NCI-H2196 (cell line): ENCODE results near the gene BIRC6.
A peak's percentile ranks its signal among the peaks of the same experiment; 100 is the strongest.
"Not testable (repeated sequence)": the region's sequence is repeated elsewhere in the genome, so short reads cannot be mapped to it uniquely, and the experiment has no call there.

Experiments
- DNase-seq: peaks from one replicate; lab custom pipeline; 2025; ENCODE audit not compliant: unreplicated experiment; lab: John Stamatoyannopoulos, UW

BIRC6 gene

DNA sequence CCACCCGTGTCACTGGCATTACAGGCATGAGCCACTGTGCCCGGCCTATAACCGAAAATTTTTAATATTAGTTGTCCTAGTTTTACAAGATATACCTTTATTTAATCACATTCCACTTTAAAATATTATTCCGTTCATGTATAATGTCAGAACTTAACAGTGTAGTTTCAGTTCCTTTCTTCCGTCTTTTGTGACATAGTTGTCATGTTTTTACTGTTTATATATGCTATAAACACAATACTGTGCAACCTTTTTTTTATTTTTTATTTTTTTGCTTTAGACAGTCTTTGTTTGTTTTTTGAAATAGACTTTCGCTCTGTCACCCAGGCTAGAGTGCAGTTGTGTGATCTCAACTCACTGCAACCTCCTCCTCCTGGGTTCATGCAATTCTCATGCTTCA, 141.5 kb downstream of the BIRC6 start:
- no peak for DNase-seq

DNA sequence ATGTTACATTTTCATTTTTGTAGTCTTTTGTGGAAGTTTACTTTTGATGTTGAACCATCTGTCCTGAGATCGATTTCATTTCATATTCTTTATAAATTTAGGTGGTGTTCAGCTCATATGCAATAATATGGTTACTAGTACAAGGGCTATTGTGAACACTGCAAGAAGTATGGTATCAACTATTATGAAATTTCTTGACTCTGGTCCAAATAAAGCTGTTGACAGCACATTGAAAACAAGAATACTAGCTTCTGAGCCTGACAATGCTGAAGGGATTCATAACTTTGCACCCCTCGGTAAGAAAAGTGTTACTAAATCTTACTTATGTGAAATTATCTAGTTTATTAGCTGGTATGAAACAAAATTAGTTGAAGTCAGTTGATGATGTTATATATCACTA, 146.1 kb downstream of the BIRC6 start:
- no peak for DNase-seq

DNA sequence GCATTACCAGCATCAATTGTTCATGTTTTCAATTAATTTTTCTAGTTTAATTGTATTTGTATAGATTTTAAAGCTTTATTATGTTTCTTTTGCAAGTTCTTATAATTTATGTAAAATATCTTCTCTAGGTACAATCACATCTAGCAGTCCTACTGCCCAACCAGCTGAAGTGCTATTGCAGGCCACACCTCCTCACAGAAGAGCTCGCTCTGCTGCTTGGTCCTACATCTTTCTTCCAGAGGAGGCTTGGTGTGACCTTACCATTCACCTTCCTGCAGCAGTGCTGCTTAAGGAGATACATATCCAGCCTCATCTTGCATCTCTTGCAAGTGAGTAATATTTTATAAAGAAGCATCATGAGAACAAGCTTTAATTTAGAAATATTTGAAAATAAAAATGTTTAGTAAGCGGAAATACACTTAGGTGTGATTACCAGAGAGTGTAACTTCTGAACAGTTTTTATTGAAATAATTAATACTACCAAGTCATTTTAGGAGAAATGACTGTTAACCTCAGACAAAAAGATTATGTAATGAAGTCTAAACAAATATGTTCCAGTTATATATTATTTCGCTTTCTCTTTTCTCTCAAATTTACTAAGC, 148.2 kb downstream of the BIRC6 start:
- DNase-seq = no peak

DNA sequence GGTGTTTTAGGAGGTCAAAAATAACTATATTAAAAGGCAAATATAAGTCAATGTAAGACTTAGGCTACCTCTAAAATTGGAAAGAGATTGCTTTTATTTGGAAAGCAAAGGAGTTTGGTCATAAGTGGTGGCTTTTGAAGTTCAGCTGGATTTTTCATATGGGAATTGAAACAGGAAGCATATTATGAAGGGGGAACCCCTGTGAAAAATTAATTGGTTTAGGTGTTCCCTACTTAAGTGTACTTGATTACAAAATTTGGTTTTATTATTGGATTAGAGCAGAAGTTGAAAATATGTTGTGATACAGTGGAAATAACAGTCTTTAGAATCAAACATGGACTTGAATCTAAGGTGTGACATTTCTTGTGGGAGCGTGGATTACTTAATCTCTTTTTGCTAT, 149.6 kb downstream of the BIRC6 start:
- no peak for DNase-seq

DNA sequence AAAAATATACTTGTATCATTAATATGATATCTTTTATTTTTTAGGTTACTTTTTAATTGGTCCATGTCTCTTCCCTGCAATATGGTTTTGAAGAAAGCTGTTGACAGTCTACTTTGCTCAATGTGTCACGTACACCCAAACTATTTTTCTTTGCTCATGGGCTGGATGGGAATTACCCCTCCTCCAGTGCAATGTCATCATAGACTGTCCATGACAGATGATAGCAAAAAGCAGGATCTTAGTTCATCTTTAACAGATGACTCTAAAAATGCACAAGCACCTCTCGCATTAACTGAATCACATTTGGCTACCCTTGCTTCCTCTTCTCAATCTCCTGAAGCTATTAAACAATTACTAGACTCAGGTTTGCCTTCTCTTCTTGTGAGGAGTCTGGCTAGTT, 158.1 kb downstream of the BIRC6 start:
- DNase-seq = no peak

DNA sequence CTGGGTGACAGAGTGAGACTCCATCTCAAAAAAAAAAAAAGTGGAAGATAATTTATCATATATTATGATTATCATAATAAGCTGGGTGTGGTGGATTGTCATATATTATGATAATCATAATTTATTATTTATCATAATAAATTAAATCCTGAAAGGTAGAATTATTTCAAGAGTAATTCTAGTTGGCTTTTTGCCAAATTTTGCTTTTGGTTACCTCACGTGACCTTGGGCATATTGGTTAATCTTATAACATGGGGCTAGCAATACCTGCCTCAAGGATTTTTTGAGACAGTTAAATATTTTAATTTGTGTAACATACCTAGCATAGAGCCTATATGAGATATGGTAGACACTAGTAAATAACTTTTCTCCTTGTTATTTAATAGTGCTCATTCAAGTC, 159.7 kb downstream of the BIRC6 start:
- DNase-seq = no peak

DNA sequence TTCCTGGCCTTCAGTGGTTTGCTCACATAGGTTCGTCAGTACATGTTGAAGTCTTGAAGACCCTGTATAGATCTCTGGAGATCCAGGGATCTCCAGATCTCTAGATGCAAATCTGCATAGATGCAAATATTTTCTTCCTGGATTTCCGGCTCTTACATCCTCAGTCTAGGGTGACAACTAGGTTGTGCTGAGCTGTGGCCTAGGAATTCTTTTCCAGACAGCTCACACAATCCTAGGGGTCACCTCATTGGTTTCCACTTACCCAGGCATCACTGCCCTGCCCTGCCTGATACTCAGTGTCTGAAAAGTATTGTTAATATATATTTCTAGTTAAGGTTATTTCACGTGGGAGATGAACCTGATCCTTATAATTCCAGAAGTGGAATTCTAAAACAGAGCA, 165.9 kb downstream of the BIRC6 start:
- DNase-seq = no peak

DNA sequence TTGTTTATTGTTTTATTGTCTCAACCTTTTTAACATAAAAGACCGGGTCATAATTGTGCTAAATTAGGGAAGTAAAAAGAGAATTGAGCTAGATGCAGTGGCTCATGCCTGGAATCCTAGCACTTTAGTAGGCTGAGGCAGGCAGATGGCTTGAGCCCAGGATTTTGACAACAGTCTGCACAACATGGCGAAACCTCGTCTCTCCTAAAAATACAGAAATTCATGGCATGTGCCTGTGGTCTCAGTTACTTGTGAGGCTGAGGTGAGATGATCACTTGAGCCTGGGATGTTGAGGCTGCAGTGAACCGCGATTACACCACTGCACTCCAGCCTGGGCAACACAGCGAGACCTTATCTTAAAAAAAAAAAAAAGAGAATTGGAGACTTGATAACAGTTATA, 166.9 kb downstream of the BIRC6 start:
- DNase-seq = no peak

DNA sequence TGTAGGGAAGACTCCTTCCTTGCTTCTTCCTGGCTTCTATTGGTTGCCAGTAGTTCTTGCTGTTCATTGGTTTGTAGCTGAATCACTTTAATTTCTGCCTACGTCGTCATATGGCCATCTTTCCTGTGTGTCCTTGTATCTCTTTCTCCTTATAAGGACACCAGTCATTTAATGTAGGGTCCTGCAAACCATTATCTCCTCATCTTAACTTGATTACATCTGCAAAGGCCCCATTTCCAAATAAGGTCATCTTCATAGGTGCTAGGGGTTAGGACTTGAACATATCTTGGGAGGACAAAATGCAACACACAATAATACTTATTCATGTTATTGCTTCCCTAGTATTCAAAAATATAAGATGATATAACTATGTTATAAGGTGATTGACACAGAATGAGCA, 175.5 kb downstream of the BIRC6 start:
- DNase-seq = no peak

DNA sequence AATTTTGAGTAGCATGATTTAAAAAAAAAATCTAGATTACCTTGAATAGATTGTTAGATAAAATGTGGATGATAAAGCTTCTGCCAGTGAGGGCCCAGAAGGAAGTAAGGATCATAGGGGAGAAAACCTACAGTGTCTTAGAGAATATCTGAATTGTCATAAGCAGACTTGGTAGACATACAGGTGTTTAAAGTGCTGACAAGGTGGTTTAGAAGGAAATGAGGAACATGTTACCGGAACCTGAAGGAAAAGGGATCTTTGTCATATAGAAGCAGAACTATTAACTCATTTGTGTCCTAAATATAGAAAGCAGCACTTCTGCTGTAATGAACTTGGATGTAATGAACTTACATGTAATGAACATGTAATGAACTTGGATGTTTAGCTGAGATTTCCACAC, 176.1 kb downstream of the BIRC6 start:
- no peak for DNase-seq

DNA sequence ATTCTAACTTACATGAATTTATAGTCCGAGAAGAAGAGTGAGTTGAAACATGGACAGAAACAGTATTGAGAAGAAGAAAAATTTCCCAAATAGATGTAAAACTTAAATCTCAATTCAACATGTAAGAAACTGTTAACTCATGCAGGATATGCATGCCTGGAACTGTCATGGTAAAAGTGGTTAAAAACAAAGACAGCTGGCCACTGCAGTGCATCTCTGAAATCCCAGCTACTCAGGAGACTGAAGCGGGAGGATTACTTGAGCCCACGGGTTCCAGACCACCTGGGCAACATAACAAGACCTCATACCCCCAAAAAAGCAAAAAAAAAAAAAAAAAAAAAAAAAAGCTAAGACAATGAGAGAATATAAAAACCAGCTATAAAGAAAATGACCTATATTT, 178.0 kb downstream of the BIRC6 start:
- no peak for DNase-seq

DNA sequence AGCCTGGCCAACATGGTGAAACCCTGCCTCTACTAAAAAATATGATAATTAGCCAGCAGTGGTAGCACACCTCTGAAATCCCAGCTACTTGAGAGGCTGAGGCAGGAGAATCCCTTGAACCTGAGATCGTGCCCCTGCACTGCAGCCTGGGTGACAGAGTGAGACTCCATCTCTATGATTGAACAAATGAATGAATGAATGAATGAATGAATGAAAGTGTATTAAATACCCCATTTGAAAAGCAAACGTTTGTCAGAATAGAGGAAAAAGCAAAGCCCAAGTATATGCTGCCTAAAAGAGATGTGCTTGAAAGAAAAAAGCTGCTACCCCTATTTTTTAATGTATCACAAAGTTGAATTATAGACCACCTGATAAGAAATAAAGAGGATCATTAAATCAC, 181.9 kb downstream of the BIRC6 start:
- no peak for DNase-seq

DNA sequence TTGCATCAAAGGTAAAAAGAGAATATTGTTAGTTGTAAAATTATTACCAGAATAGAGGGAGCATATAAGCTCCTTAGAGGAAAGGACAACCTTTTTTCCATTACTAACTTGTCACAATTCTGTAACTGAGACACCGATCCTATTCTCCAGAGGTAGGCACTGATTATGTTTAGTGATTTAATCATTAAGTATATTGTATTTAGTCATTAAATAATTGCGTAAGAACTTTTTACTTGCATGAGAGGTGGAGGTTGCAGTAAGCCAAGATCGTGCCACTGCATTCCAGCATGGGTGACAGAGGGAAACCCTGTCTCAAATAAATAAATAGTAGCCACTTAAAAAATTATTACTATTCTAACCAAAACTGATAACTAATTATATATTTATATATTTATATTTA, 195.7 kb downstream of the BIRC6 start:
- not testable (repeated sequence) for DNase-seq

DNA sequence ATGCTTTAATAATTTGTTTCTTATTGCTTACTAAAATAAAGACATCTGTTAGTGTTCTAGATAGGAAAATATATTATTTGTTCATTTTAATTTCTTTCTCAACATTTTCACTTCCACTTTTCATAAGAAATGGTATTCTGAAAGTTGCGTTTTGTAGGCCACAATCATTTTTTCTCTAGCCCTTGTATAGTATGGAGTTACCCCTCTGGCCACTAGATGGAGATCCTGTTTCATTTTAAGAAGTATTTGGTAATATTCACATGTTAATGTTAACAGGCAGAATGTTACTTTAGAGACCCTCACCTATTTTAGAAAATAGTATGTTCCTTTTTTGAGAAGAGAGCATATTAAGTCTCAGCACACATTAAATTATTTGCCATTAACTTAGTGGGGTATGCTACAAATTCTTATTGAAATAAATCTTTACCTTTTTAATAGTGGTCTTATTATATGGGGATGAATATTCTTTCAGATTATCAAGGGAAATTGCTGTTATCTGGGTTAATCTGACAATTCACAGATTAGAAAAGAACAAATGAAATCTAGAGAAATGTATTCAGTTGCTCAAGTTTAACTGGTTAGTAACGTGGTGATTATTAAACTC, 197.1 kb downstream of the BIRC6 start:
- DNase-seq = peak; percentile 33

DNA sequence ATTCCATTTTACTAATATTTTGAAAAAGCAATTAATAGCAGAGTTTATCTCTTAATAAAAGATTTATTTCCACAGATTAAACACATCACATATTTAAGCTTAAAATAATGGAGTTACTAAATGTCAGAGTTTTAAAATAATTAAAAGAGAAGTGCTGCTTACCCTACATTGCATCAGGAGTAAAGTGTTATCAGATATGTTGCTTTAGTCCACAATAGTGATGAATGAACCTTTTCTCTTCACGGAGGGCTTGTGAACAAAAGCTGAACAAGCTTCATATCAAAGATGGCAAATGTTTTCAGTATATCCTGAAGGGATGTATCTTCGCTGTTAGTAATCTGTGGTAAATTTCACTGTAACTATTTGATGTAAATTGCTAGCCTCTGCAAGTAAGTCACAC, 201.7 kb downstream of the BIRC6 start:
- no peak for DNase-seq

DNA sequence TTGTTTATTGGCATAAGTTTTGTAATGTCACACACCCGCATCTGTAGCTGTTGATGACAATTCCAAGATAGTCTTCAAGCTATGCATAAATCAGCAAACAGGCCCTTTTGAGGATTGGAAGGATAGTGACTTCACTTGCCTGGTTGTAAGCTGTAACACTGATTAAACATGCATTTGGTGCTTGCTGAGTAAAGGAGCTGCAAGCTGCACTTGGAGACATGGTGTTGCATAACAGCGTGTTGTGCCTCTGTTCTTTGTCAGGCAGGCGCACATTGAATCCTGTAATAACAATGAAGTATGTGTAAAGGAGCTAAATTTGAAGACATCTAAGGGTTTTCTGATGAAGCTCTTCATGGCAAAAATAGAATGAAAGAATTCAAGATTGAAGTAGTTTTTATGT, 202.3 kb downstream of the BIRC6 start:
- no peak for DNase-seq

DNA sequence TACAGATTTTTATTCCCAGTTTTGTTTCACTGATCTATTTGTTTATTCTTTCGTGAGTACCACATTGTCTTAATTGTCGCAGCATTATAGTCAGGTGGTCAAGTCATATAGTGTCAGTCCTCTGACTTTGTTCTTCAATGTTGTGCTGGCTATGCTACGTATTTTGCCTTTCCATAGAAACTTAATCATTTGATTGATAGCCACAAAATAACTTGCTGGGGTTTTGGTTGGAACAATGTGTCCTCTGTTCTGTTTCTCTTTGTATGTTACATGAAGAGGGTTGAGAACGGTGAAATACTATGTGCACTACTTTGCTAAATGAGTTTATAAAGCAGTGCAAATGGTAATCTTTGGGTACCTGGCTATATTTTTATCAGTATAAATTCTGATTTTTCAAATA, 206.1 kb downstream of the BIRC6 start:
- no peak for DNase-seq

DNA sequence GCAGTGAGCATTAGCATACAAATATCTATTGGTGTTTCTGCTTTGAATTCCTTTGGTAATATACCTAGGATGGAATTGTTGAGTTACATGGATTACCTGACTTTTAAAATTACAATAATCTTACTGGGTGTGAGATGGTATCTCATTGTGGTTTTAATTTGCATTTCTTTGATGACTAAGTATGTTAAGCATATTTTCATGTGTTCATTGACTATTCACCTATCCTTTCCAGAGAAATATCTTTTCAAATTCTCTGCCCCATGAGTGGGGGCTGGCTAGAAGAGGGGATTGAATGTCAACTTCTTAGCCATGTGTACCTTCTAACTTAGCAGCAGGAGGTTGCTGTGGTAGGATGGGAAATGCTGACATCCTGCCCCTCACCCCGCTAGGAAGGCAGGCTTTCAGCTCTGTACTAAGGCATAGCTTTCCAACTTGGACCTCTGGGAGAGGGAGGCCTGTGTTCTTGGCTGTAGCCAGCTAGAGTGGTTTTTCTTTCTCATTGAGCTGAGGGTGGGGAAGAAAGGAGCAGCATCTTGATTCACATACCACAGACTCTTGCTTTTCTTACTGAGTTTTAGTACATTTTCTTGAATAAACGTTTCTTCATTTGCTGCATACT, 207.7 kb downstream of the BIRC6 start:
- DNase-seq = no peak

DNA sequence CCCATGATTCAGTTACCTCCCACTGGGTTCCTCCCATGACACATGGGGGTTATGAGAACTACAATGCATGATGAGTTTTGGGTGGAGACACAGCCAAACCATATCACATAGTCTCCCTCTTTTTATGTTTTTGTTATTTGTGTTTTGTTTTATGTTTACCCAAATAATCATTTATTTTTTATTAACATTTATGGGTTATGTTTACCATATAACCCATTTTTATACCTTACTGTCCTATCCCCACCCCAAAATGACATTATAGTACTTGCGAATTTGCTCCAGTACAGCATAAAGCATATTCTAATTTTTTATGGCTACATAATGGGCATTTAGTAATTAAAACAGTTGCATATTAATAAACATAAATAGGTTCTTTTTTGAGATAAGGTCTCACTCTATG, 209.1 kb downstream of the BIRC6 start:
- no peak for DNase-seq

DNA sequence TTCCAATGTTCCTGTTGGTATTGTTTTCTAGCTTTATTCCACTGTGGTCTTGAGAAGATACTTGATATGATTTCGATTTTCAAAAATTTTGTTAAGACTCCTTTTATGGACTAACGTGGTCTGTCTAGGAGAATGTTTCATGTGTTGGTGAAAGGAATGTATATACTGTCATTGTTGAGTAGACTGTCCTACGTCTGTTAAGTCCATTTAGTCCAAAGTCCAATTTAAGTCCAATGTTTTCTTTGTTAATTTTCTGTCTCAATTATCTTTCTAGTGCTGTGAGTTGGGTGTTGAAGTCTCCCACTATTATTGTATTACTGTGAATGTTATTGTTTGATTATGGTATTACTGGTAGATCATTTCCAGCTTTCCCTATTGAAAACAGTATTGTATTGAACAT, 215.2 kb downstream of the BIRC6 start:
- DNase-seq = no peak

DNA sequence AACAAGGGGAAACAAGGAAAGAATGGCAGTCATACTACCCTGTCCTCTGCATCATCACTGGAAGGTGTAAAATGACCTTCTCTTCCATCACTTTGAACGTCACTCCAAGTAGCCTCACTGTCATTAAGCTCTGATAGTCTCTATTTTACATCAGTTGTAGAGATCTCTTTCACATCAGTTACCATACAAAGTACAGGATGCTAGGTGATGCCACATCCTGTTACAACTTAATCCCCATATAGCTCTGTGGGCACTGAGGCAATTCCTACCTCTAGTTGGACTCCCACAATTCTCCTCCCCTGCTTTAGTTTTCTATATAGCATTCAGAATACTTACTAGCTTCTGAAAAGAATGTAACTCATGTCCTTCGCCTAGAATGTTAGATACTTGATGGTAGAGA, 215.9 kb downstream of the BIRC6 start:
- no peak for DNase-seq

DNA sequence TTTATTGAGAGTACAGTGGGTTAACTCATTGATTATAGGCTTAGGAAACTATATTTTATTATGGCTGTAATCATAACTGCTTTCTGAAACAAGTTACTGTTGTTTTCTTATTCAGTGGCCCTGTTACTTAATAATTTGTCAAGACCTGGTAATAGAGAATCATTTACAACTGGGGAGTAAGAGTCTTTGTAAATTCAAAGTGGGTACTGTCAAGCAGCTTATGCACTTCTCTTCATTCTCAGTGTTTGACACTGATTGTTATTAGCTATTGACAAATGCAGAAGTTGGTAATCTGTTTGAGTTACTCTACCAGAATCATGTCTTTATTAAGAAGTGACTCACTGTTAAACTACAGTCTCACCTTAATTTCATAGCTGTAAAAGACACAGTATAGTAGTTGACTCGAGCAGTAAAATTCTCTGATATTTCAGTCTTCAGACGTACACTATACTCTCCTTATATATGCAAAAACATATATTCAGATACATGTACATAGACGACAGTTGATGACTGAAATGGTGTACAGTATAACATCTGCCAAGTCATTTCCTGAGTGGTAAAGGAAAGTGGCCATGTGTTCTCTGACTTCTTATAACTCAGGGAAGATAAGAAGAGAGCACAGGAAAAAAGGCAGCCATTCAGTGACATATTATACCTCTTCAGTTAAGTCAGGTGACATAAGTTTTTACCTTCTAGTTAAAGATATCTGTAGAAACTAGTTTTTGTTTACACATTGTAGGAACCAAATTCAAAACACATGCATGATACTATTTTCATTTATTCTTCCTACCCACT, 235.0 kb downstream of the BIRC6 start:
- no peak for DNase-seq
